HG02571 (cell line): ENCODE measurements around the gene MOB3C.
"Not testable (repeated sequence)": the region's sequence is repeated elsewhere in the genome, so short reads cannot be mapped to it uniquely, and the experiment has no call there.

ENCODE experiments used
- ATAC-seq: cut with Tn5 transposase; IDR thresholded peaks from one replicate; pipeline ENCODE4 v1.9.1; 2021; ENCODE audit warnings: mild to moderate bottlenecking, moderate library complexity; ENCODE audit not compliant: unreplicated experiment

The MOB3C gene

GRCh38 chr1:46616277-46617107, at the start of gene MOB3C:
MOB3C (minus strand) TSS chr1:46616811; CDS start chr1:46613321, 3,490 bp downstream.
- ATAC-seq = peak; percentile 70

- no peak for ATAC-seq
Observed at GRCh38 chr1:46665983-46666382, 49.4 kb upstream of the MOB3C start.

- not testable (repeated sequence) for ATAC-seq
Observed at GRCh38 chr1:46662919-46663318, 46.3 kb upstream of the MOB3C start.

GRCh38 chr1:46660116-46660515, 43.5 kb upstream of the MOB3C start:
- ATAC-seq = peak; percentile 61

- ATAC-seq = no peak
Observed at GRCh38 chr1:46659307-46659870, 42.8 kb upstream of the MOB3C start.

GRCh38 chr1:46657775-46658174, 41.2 kb upstream of the MOB3C start:
- no peak for ATAC-seq

- ATAC-seq = no peak
Observed at GRCh38 chr1:46656643-46657042, 40.0 kb upstream of the MOB3C start.

- no peak for ATAC-seq
Observed at GRCh38 chr1:46655848-46656247, 39.2 kb upstream of the MOB3C start.

GRCh38 chr1:46654698-46655097, 38.1 kb upstream of the MOB3C start:
- ATAC-seq = not testable (repeated sequence)

- ATAC-seq = no peak
Observed at GRCh38 chr1:46654012-46654411, 37.4 kb upstream of the MOB3C start.

- ATAC-seq = no peak
Observed at GRCh38 chr1:46653405-46653958, 36.9 kb upstream of the MOB3C start.

GRCh38 chr1:46652321-46653100, 35.9 kb upstream of the MOB3C start:
- ATAC-seq = no peak

GRCh38 chr1:46651152-46651551, 34.5 kb upstream of the MOB3C start:
- not testable (repeated sequence) for ATAC-seq

- ATAC-seq = no peak
Observed at GRCh38 chr1:46650491-46650890, 33.9 kb upstream of the MOB3C start.

GRCh38 chr1:46649764-46650163, 33.2 kb upstream of the MOB3C start:
- ATAC-seq = no peak

GRCh38 chr1:46647611-46648010, 31.0 kb upstream of the MOB3C start:
- ATAC-seq = no peak

GRCh38 chr1:46646844-46647243, 30.2 kb upstream of the MOB3C start:
- no peak for ATAC-seq

GRCh38 chr1:46646331-46646730, 29.7 kb upstream of the MOB3C start:
- no peak for ATAC-seq

- no peak for ATAC-seq
Observed at GRCh38 chr1:46645815-46646214, 29.2 kb upstream of the MOB3C start.

- ATAC-seq = no peak
Observed at GRCh38 chr1:46643368-46643775, 26.8 kb upstream of the MOB3C start.

- no peak for ATAC-seq
Observed at GRCh38 chr1:46642115-46642680, 25.6 kb upstream of the MOB3C start.
